Skeletal muscle tissue (tissue), 4 donors: ENCODE data around the gene MBNL2. TPM values are rescaled to one million over a fixed set of nuclear protein-coding genes. Genes with fewer than 3 reads are reported as not detected.
"Not testable (repeated sequence)": the region's sequence is repeated elsewhere in the genome, so short reads cannot be mapped to it uniquely, and the experiment has no call there.

Source experiments
- H3K27ac ChIP-seq: one replicate; pipeline ENCODE4 v1.7.0; 2013; ENCODE audit warnings: mild to moderate bottlenecking, low read depth, low read length, inconsistent platforms
- H3K27me3 ChIP-seq, 3 donors: one replicate each; pipeline ENCODE4 v1.7.0; 2013; ENCODE audit warnings: low read length in 3 of 3; ENCODE audit not compliant: control insufficient read depth in 3 of 3, insufficient read depth in 3 of 3
- H3K36me3 ChIP-seq, 3 donors: one replicate each; pipeline ENCODE4 v1.7.0; 2013; ENCODE audit warnings: low read length in 3 of 3; ENCODE audit not compliant: control insufficient read depth in 3 of 3, insufficient read depth in 3 of 3
- H3K4me1 ChIP-seq, 3 donors: one replicate each; pipeline ENCODE4 v1.7.0; 2013; ENCODE audit warnings: low read length in 3 of 3, mild to moderate bottlenecking in 3 of 3; ENCODE audit not compliant: control insufficient read depth in 3 of 3, insufficient read depth in 3 of 3
- H3K4me3 ChIP-seq, 3 donors: one replicate each; pipeline ENCODE4 v1.7.0; 2013; ENCODE audit warnings: low read length in 3 of 3
- H3K9ac ChIP-seq, 3 donors: one replicate each; pipeline ENCODE4 v1.7.0; 2013; ENCODE audit warnings: low read length in 3 of 3, mild to moderate bottlenecking in 3 of 3, moderate library complexity in 2 of 3, low read depth in 1 of 3
- H3K9me3 ChIP-seq, 3 donors: one replicate each; pipeline ENCODE4 v1.7.0; 2013; ENCODE audit warnings: low read length in 3 of 3; ENCODE audit not compliant: control insufficient read depth in 3 of 3
- total RNA-seq: library from RNA; depleted of rRNA; stranded (reverse); fragments of >200 nt; gene quantifications from one replicate; pipeline ENCODE4 v1.2.3, GENCODE V29; 2014
- donor health status: Osteomylitis.

MBNL2 gene
- total RNA-seq, 1 donor from 2014 or later: 30.3 TPM

- Histone ChIP-seq H3K27me3 (no peaks in the 10 kb centered on the region), H3K9ac (no peak overlapping the region), H3K27ac (no peak overlapping the region), H3K4me1 (no peaks in the 10 kb centered on the region), H3K9me3 (no peaks in the 10 kb centered on the region), H3K36me3 (peaks cover 28 to 57% (median 37%) of the 10 kb centered on the region in 3 donors), H3K4me3 (no peak overlapping the region)
These were observed 124.6 kb downstream of the MBNL2 start for GRCh38 chr13:97346561-97347254.

- Histone ChIP-seq H3K4me1 (no peaks in the 10 kb centered on the region), H3K9ac (no peak overlapping the region), H3K9me3 (no peaks in the 10 kb centered on the region), H3K4me3 (no peak overlapping the region), H3K36me3 (peaks cover 28 to 57% (median 37%) of the 10 kb centered on the region in 3 donors), H3K27me3 (no peaks in the 10 kb centered on the region), H3K27ac (no peak overlapping the region)
These were observed 125.3 kb downstream of the MBNL2 start for GRCh38 chr13:97347255-97347932.

- Histone ChIP-seq H3K27ac (no peak overlapping the region), H3K9me3 (no peaks in the 10 kb centered on the region), H3K36me3 (peaks cover 26 to 52% (median 40%) of the 10 kb centered on the region in 3 donors), H3K4me3 (no peak overlapping the region), H3K9ac (no peak overlapping the region), H3K4me1 (peaks cover 0 to under 1% (median 0%) of the 10 kb centered on the region in 3 donors), H3K27me3 (no peaks in the 10 kb centered on the region)
These were observed 126.5 kb downstream of the MBNL2 start for GRCh38 chr13:97348569-97349100.

GRCh38 chr13:97352012-97352411 is 129.9 kb downstream of the MBNL2 start:
- H3K36me3 ChIP-seq: peaks cover 25 to 45% (median 37%) of the 10 kb centered on the region in 3 donors
- not testable (repeated sequence) for H3K27me3 ChIP-seq, H3K9me3 ChIP-seq

GRCh38 chr13:97352815-97353214 is 130.7 kb downstream of the MBNL2 start:
- H3K9ac ChIP-seq: no peak overlapping the region
- H3K9me3 ChIP-seq: no peaks in the 10 kb centered on the region
- H3K36me3 ChIP-seq: peaks cover 21 to 43% (median 36%) of the 10 kb centered on the region in 3 donors
- H3K27ac ChIP-seq: no peak overlapping the region
- no peaks in the 10 kb centered on the region for H3K27me3 ChIP-seq
- H3K4me3 ChIP-seq: no peak overlapping the region
- peaks cover 0 to 9% (median 6%) of the 10 kb centered on the region in 3 donors for H3K4me1 ChIP-seq

More at GRCh38 chr13:97352012-97352411, 129.9 kb downstream of the MBNL2 start:
- H3K4me3 ChIP-seq, H3K9ac ChIP-seq, H3K27ac ChIP-seq, H3K4me1 ChIP-seq: not testable (repeated sequence)

GRCh38 chr13:97353927-97354675 is 132.0 kb downstream of the MBNL2 start:
- Histone ChIP-seq H3K27me3 (no peaks in the 10 kb centered on the region), H3K9ac (no peak overlapping the region), H3K4me1 (peaks cover 0 to 9% (median 6%) of the 10 kb centered on the region in 3 donors), H3K36me3 (peaks cover 15 to 39% (median 27%) of the 10 kb centered on the region in 3 donors), H3K4me3 (no peak overlapping the region), H3K27ac (no peak overlapping the region), H3K9me3 (no peaks in the 10 kb centered on the region)

GRCh38 chr13:97354808-97355207 is 132.7 kb downstream of the MBNL2 start:
- H3K27me3 ChIP-seq: no peaks in the 10 kb centered on the region
- H3K9me3 ChIP-seq: no peaks in the 10 kb centered on the region
- peaks cover 0 to 9% (median 9%) of the 10 kb centered on the region in 3 donors for H3K4me1 ChIP-seq
- peaks cover 11 to 35% (median 24%) of the 10 kb centered on the region in 3 donors for H3K36me3 ChIP-seq
- no peak overlapping the region for H3K4me3 ChIP-seq
- H3K9ac ChIP-seq: no peak overlapping the region
- H3K27ac ChIP-seq: no peak overlapping the region

- H3K36me3 ChIP-seq: peaks cover 5 to 27% (median 19%) of the 10 kb centered on the region in 3 donors
- no peak overlapping the region for H3K27ac ChIP-seq
These were observed 134.5 kb downstream of the MBNL2 start for GRCh38 chr13:97356592-97356991.

GRCh38 chr13:97359181-97360057 is 137.3 kb downstream of the MBNL2 start:
- no peak overlapping the region for H3K27ac ChIP-seq
- H3K9ac ChIP-seq: no peak overlapping the region
- peaks cover 6 to 35% (median 27%) of the 10 kb centered on the region in 3 donors for H3K36me3 ChIP-seq
- peaks cover 0 to 11% (median 6%) of the 10 kb centered on the region in 3 donors for H3K4me1 ChIP-seq
- no peaks in the 10 kb centered on the region for H3K9me3 ChIP-seq
- H3K27me3 ChIP-seq: no peaks in the 10 kb centered on the region
- no peak overlapping the region for H3K4me3 ChIP-seq

More at GRCh38 chr13:97356592-97356991, 134.5 kb downstream of the MBNL2 start:
- peaks cover 0 to 9% (median 9%) of the 10 kb centered on the region in 3 donors for H3K4me1 ChIP-seq
- H3K27me3 ChIP-seq: no peaks in the 10 kb centered on the region
- no peaks in the 10 kb centered on the region for H3K9me3 ChIP-seq
- H3K9ac ChIP-seq: no peak overlapping the region
- no peak overlapping the region for H3K4me3 ChIP-seq
